ENCODE data around the gene THOC5. TPM values are rescaled to one million over a fixed set of nuclear protein-coding genes. Genes with fewer than 3 reads are reported as not detected.
"Not testable (repeated sequence)": the region's sequence is repeated elsewhere in the genome, so short reads cannot be mapped to it uniquely, and the experiment has no call there.

The THOC5 gene
- total RNA-seq, 1 experiment from 2014 or later = 30.2 TPM

- DNase-seq (ENCODE audit: low spot score) = no peak
Measured at GRCh38 chr22:29563652-29564460, 10.3 kb upstream of the THOC5 start.

- no peak for DNase-seq (ENCODE audit: low spot score)
Measured at GRCh38 chr22:29559853-29560252, 6.3 kb upstream of the THOC5 start.

GRCh38 chr22:29559030-29559429, 5.5 kb upstream of the THOC5 start:
- DNase-seq (ENCODE audit: low spot score) = no peak

GRCh38 chr22:29555065-29555644, 1.6 kb upstream of the THOC5 start:
- no peak for DNase-seq (ENCODE audit: low spot score)

GRCh38 chr22:29552357-29552756, 1.2 kb downstream of the THOC5 start:
- not testable (repeated sequence) for DNase-seq (ENCODE audit: low spot score)

- DNase-seq (ENCODE audit: low spot score) = no peak
Measured at GRCh38 chr22:29550005-29550404, 3.6 kb downstream of the THOC5 start.

- DNase-seq (ENCODE audit: low spot score) = not testable (repeated sequence)
Measured at GRCh38 chr22:29545045-29545444, 8.5 kb downstream of the THOC5 start.

- no peak for DNase-seq (ENCODE audit: low spot score)
Measured at GRCh38 chr22:29541845-29542244, 11.7 kb downstream of the THOC5 start.

- no peak for DNase-seq (ENCODE audit: low spot score)
Measured at GRCh38 chr22:29539105-29539504, 14.5 kb downstream of the THOC5 start.

GRCh38 chr22:29536411-29536810, 17.1 kb downstream of the THOC5 start:
- no peak for DNase-seq (ENCODE audit: low spot score)

- no peak for DNase-seq (ENCODE audit: low spot score)
Measured at GRCh38 chr22:29531419-29531818, 22.1 kb downstream of the THOC5 start.

- no peak for DNase-seq (ENCODE audit: low spot score)
Measured at GRCh38 chr22:29530716-29531115, 22.8 kb downstream of the THOC5 start.

- DNase-seq (ENCODE audit: low spot score) = no peak
Measured at GRCh38 chr22:29528144-29528543, 25.4 kb downstream of the THOC5 start.

- no peak for DNase-seq (ENCODE audit: low spot score)
Measured at GRCh38 chr22:29524442-29525191, 28.9 kb downstream of the THOC5 start.

GRCh38 chr22:29523761-29524160, 29.8 kb downstream of the THOC5 start:
- no peak for DNase-seq (ENCODE audit: low spot score)

GRCh38 chr22:29521526-29521925, 32.0 kb downstream of the THOC5 start:
- no peak for DNase-seq (ENCODE audit: low spot score)

GRCh38 chr22:29520851-29521250, 32.7 kb downstream of the THOC5 start:
- DNase-seq (ENCODE audit: low spot score) = no peak

- DNase-seq (ENCODE audit: low spot score) = no peak
Measured at GRCh38 chr22:29519996-29520395, 33.6 kb downstream of the THOC5 start.

- no peak for DNase-seq (ENCODE audit: low spot score)
Measured at GRCh38 chr22:29518427-29518826, 35.1 kb downstream of the THOC5 start.

- no peak for DNase-seq (ENCODE audit: low spot score)
Measured at GRCh38 chr22:29517215-29517908, 36.2 kb downstream of the THOC5 start.

- no peak for DNase-seq (ENCODE audit: low spot score)
Measured at GRCh38 chr22:29512031-29512430, 41.5 kb downstream of the THOC5 start.

Data from H4 (cell line).